Endothelial cell of umbilical vein (primary cell): ENCODE results near the gene UBE2L3. TPM values are rescaled to one million over a fixed set of nuclear protein-coding genes. Genes with fewer than 3 reads are reported as not detected.

Experiments used
- BruUV-seq: library from RNA; stranded (reverse); fragments of 400-500 nt; replicated peaks from 2 replicates; lab custom pipeline; 2021; lab: Mats Ljungman, UMichigan
- CTCF ChIA-PET: fragments of 300-600, 350-600 bp; sonication (Branson Sonifier 250); formaldehyde crosslinking; loops from one replicate; lab custom pipeline; 2021; ENCODE audit warnings: antibody characterized with exemption, inconsistent platforms; lab: Charles Lee
- POLR2A ChIA-PET: fragments of 300-600, 350-600 bp; sonication (Branson Sonifier 250); formaldehyde crosslinking; loops from one replicate; lab custom pipeline; 2021; ENCODE audit warnings: antibody characterized with exemption, inconsistent platforms; lab: Charles Lee
- DNase-seq: peaks from one replicate; pipeline ENCODE4 v3.0.0-alpha.2; 2011; ENCODE audit warnings: low read depth, low spot score
- FAIRE-seq: peaks from 2 replicates; lab custom pipeline; 2011; peaks lifted over from hg19 to GRCh38; lab: Jason Lieb, UNC
- H2AFZ ChIP-seq: 2 replicates; pipeline ENCODE4 v1.6.0; 2012; ENCODE audit warnings: low read depth, low read length, control low read depth, inconsistent platforms
- H3K27ac ChIP-seq: 2 replicates; pipeline ENCODE4 v1.5.1; 2011; ENCODE audit warnings: low read depth, mild to moderate bottlenecking, control low read depth, low read length, moderate library complexity; ENCODE audit not compliant: insufficient read depth
- H3K27me3 ChIP-seq, 2 experiments: 2 replicates each; pipeline versions ENCODE4 v1.6.0 to v1.6.1; 2011; ENCODE audit warnings: low read length in 2 of 2, mixed read lengths in 1 of 2; ENCODE audit not compliant: control insufficient read depth in 2 of 2, insufficient read depth in 2 of 2
- H3K36me3 ChIP-seq, 2 experiments: 2 replicates in 1 of 2; 3 replicates in 1 of 2; pipeline ENCODE4 v1.5.1; 2011; ENCODE audit warnings: low read length in 2 of 2, mild to moderate bottlenecking in 1 of 2, moderate library complexity in 1 of 2; ENCODE audit not compliant: control insufficient read depth in 2 of 2, insufficient read depth in 2 of 2; ENCODE audit errors: extremely low read depth in 1 of 2
- H3K4me1 ChIP-seq: 3 replicates; pipeline ENCODE4 v1.5.1; 2011; ENCODE audit warnings: mild to moderate bottlenecking, low read length; ENCODE audit not compliant: control insufficient read depth, insufficient read depth; ENCODE audit errors: extremely low read depth
- H3K4me2 ChIP-seq: 2 replicates; pipeline ENCODE4 v1.6.1; 2011; ENCODE audit warnings: low read length, control low read depth, mixed read lengths; ENCODE audit not compliant: insufficient read depth
- H3K4me3 ChIP-seq, 3 experiments: fragments of 200-600 bp in 1 of 3; sonication (generic), shearing (Covaris generic) in 1 of 3; replicated peaks in 1 of 3; 2 replicates each; pipeline ENCODE4 v1.5.1; 2011 to 2016; ENCODE audit warnings: control low read depth in 3 of 3, low read length in 3 of 3, mild to moderate bottlenecking in 2 of 3, inconsistent platforms in 1 of 3, low read depth in 1 of 3, moderate library complexity in 1 of 3; ENCODE audit not compliant: insufficient read depth in 1 of 3
- H3K79me2 ChIP-seq: 2 replicates; pipeline ENCODE4 v1.6.0; 2012; ENCODE audit warnings: low read length, inconsistent platforms; ENCODE audit not compliant: control insufficient read depth, insufficient read depth
- H3K9ac ChIP-seq: replicated peaks from 2 replicates; pipeline ENCODE3; 2011; ENCODE audit warnings: low read length, control low read depth; ENCODE audit not compliant: insufficient read depth; ENCODE audit errors: extremely low read depth
- H3K9me1 ChIP-seq: replicated peaks from 3 replicates; pipeline ENCODE4 v1.6.0; 2011; ENCODE audit warnings: mild to moderate bottlenecking, low read length; ENCODE audit not compliant: control insufficient read depth, insufficient read depth; ENCODE audit errors: extremely low read depth
- H3K9me3 ChIP-seq: replicated peaks from 2 replicates; pipeline ENCODE4 v1.5.1; 2012; ENCODE audit warnings: low read length, inconsistent platforms; ENCODE audit not compliant: control insufficient read depth, insufficient read depth
- H4K20me1 ChIP-seq: replicated peaks from 2 replicates; pipeline ENCODE3; 2011; ENCODE audit warnings: mild to moderate bottlenecking, low read length; ENCODE audit not compliant: control insufficient read depth, insufficient read depth; ENCODE audit errors: extremely low read depth
- EZH2 ChIP-seq: IDR thresholded peaks from 2 replicates; pipeline ENCODE4 v1.6.1; 2012; ENCODE audit warnings: borderline replicate concordance, low read depth, mild to moderate bottlenecking, moderate library complexity, low read length, inconsistent platforms; ENCODE audit not compliant: severe bottlenecking
- FOS ChIP-seq: IDR thresholded peaks from 2 replicates; pipeline ENCODE4 v1.6.1; 2011; ENCODE audit warnings: mild to moderate bottlenecking, low read length, moderate library complexity, borderline replicate concordance; ENCODE audit not compliant: insufficient read depth
- GATA2 ChIP-seq: IDR thresholded peaks from 2 replicates; pipeline ENCODE4 v1.7.0; 2011; ENCODE audit warnings: low read depth, mild to moderate bottlenecking, moderate library complexity, mixed read lengths, low read length; ENCODE audit not compliant: insufficient read length, insufficient read depth
- JUN ChIP-seq: IDR thresholded peaks from 2 replicates; pipeline ENCODE4 v1.6.1; 2011; ENCODE audit warnings: borderline replicate concordance, low read depth; ENCODE audit not compliant: insufficient read length, insufficient read depth
- MAX ChIP-seq: IDR thresholded peaks from 2 replicates; pipeline ENCODE4 v1.6.1; 2011; ENCODE audit not compliant: insufficient read depth, insufficient read length
- MYC ChIP-seq: IDR thresholded peaks from one replicate; pipeline ENCODE4 v1.6.1; 2011; ENCODE audit warnings: mild to moderate bottlenecking, low read depth, low read length
- POLR2A ChIP-seq: IDR thresholded peaks from 2 replicates; pipeline ENCODE4 v1.6.1; 2012; ENCODE audit warnings: low read depth, mild to moderate bottlenecking, control low read depth, low read length
- POLR2AphosphoS5 ChIP-seq: IDR thresholded peaks from 2 replicates; pipeline ENCODE4 v1.6.1; 2012; ENCODE audit warnings: low read depth, mild to moderate bottlenecking, control low read depth, low read length, moderate library complexity; ENCODE audit not compliant: insufficient read depth
- dilution Hi-C: fragments of 300-500 bp; cut with MboI; formaldehyde crosslinking; loops from one replicate; pipeline ENCODE4 v1.15.0; 2019; ENCODE audit warnings: low sequenced_read_pairs; ENCODE audit not compliant: extremely low pct_ligation_motif_present
- intact Hi-C: fragments of 100-400 bp; cut with micrococcal nuclease; formaldehyde crosslinking; loops from one replicate; pipeline ENCODE4 v1.10.0; 2022
- polyA plus RNA-seq, 4 experiments: library from polyadenylated mRNA; depleted of rRNA in 3 of 4; stranded (reverse) in 3 of 4; unstranded in 1 of 4; fragments of >200 nt; gene quantifications; 2 replicates each; pipeline versions ENCODE4 v1.2.1 to v1.2.3, GENCODE V29; 2011 to 2012; ENCODE audit warnings: missing spikeins in 1 of 4
- total RNA-seq: library from RNA; stranded (reverse); gene quantifications from 2 replicates; pipeline ENCODE4 v1.2.3, GENCODE V29; 2021
- TF ChIP-seq, protein P1 (sequence below), 2 donors: IDR thresholded peaks; 1 replicate in 1 of 2; 2 replicates in 1 of 2; pipeline ENCODE4 v1.5.1; 2011; ENCODE audit warnings: low read length in 2 of 2, mild to moderate bottlenecking in 2 of 2, moderate library complexity in 2 of 2, control low read depth in 1 of 2, inconsistent platforms in 1 of 2, low read depth in 1 of 2; ENCODE audit not compliant: insufficient read depth in 1 of 2; ENCODE audit errors: extremely low read depth in 1 of 2

The UBE2L3 gene
- total and polyA plus RNA-seq, 2 donors (not counting 3 experiments of a cell fraction or from before 2014, with no cell fraction given): 66.0 to 83.5 TPM

GRCh38 chr22:21635771-21636510, 68.4 kb downstream of the UBE2L3 start:
- no peak for DNase-seq
- no peak for FAIRE-seq
- H3K4me3 ChIP-seq: no peak overlapping the region
- no peaks in the 10 kb centered on the region for H3K27me3 ChIP-seq
- no peaks in the 10 kb centered on the region for H3K79me2 ChIP-seq
- CTCF ChIA-PET: interaction anchor here (0.5 to 1.2 kb wide), 4 partner anchors 9 to 12 kb away, joined by 3 to 4 read pairs (median 4); no protein-coding TSS in a partner anchor
- no peak for TF ChIP-seq MAX
- no peak for TF ChIP-seq GATA2
- TF ChIP-seq JUN: no peak
- no peak for TF ChIP-seq MYC
- TF ChIP-seq FOS: no peak
- no peak for TF ChIP-seq EZH2
- TF ChIP-seq POLR2AphosphoS5: no peak
- no peak for TF ChIP-seq POLR2A
- TF ChIP-seq, protein P1, sequence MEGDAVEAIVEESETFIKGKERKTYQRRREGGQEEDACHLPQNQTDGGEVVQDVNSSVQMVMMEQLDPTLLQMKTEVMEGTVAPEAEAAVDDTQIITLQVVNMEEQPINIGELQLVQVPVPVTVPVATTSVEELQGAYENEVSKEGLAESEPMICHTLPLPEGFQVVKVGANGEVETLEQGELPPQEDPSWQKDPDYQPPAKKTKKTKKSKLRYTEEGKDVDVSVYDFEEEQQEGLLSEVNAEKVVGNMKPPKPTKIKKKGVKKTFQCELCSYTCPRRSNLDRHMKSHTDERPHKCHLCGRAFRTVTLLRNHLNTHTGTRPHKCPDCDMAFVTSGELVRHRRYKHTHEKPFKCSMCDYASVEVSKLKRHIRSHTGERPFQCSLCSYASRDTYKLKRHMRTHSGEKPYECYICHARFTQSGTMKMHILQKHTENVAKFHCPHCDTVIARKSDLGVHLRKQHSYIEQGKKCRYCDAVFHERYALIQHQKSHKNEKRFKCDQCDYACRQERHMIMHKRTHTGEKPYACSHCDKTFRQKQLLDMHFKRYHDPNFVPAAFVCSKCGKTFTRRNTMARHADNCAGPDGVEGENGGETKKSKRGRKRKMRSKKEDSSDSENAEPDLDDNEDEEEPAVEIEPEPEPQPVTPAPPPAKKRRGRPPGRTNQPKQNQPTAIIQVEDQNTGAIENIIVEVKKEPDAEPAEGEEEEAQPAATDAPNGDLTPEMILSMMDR (IDR thresholded peaks at IDR 0.05; ENCODE audit: extremely low read depth in 1 of 2, insufficient read depth in 1 of 2, low read depth in 1 of 2, low read length in 2 of 2): no peak
- BruUV-seq: no TSS peak
- dilution Hi-C loops: no loop called here
- no peaks in the 10 kb centered on the region for H3K9me1 ChIP-seq
- H3K4me2 ChIP-seq: no peak overlapping the region
- H2AFZ ChIP-seq: no peak overlapping the region
- no peak overlapping the region for H3K9ac ChIP-seq
- H3K9me3 ChIP-seq: no peaks in the 10 kb centered on the region
- POLR2A ChIA-PET: interaction anchor here (0.5 kb wide), 1 partner anchor 60 kb away, joined by 12 read pairs; no protein-coding TSS in a partner anchor
- intact Hi-C loops: no loop called here
- no peaks in the 10 kb centered on the region for H3K4me1 ChIP-seq
- no peaks in the 10 kb centered on the region for H4K20me1 ChIP-seq
- no peak overlapping the region for H3K27ac ChIP-seq
- no peaks in the 10 kb centered on the region for H3K36me3 ChIP-seq
